SK-N-SH (cell line): ENCODE results near the gene RABIF. TPM values are rescaled to one million over a fixed set of nuclear protein-coding genes. Genes with fewer than 3 reads are reported as not detected.

Experiments used
- CTCF ChIA-PET: fragments of 300-600, 350-600 bp; formaldehyde crosslinking; extraction: SDS; loops from one replicate; lab custom pipeline; 2021; lab: Yijun Ruan, JAX
- POLR2A ChIA-PET: fragments of 350-600 bp; sonication (Branson Sonifier 250); formaldehyde crosslinking; extraction: SDS; loops from one replicate; lab custom pipeline; 2020; ENCODE audit warnings: antibody characterized with exemption, inconsistent platforms; lab: Yijun Ruan, JAX
- DNase-seq: peaks from one replicate; pipeline ENCODE4 v3.0.0; 2012
- H2AFZ ChIP-seq: fragments of 200-600 bp; sonication (generic); 2 replicates; pipeline ENCODE4 v1.8.1; 2016; ENCODE audit warnings: antibody characterized with exemption, mild to moderate bottlenecking, low read depth
- H3F3A ChIP-seq: fragments of 200-600 bp; sonication (generic); replicated peaks from 2 replicates; pipeline ENCODE3; 2016; ENCODE audit warnings: antibody characterized with exemption, mild to moderate bottlenecking; ENCODE audit not compliant: insufficient read depth
- H3K27ac ChIP-seq, 2 experiments: fragments of 200-500 bp in 1 of 2; fragments of 200-600 bp in 1 of 2; sonication (Bioruptor generic) in 1 of 2; sonication (generic), shearing (Covaris generic) in 1 of 2; 2 replicates each; pipeline versions ENCODE4 v1.5.1 to v1.6.1; 2014 to 2016; ENCODE audit warnings: low read depth in 2 of 2, inconsistent platforms in 1 of 2, low read length in 1 of 2, mild to moderate bottlenecking in 1 of 2, mixed read lengths in 1 of 2
- H3K27me3 ChIP-seq: fragments of 200-600 bp; sonication (generic), shearing (Covaris generic); 2 replicates; pipeline ENCODE4 v1.6.1; 2016; ENCODE audit warnings: mixed run types; ENCODE audit not compliant: insufficient read depth
- H3K36me3 ChIP-seq, 2 experiments: fragments of 200-500 bp in 1 of 2; fragments of 200-600 bp in 1 of 2; sonication (Bioruptor generic) in 1 of 2; sonication (generic) in 1 of 2; replicated peaks in 1 of 2; 2 replicates each; pipeline versions ENCODE3 to v1.5.1; 2014 to 2016; ENCODE audit warnings: low read length in 1 of 2, mild to moderate bottlenecking in 1 of 2; ENCODE audit not compliant: insufficient read depth in 2 of 2, control insufficient read depth in 1 of 2
- H3K4me1 ChIP-seq, 2 experiments: fragments of 200-500 bp in 1 of 2; fragments of 200-600 bp in 1 of 2; sonication (Bioruptor generic) in 1 of 2; sonication (generic), shearing (Covaris generic) in 1 of 2; 2 replicates each; pipeline versions ENCODE4 v1.5.1 to v1.6.1; 2014 to 2016; ENCODE audit warnings: low read depth in 1 of 2, low read length in 1 of 2, mixed run types in 1 of 2; ENCODE audit not compliant: insufficient read depth in 2 of 2, control insufficient read depth in 1 of 2
- H3K4me2 ChIP-seq: fragments of 200-600 bp; sonication (generic), shearing (Covaris generic); 2 replicates; pipeline ENCODE4 v1.6.1; 2017; ENCODE audit warnings: mixed run types
- H3K4me3 ChIP-seq, 2 experiments: fragments of 200-500 bp in 1 of 2; fragments of 200-600 bp in 1 of 2; sonication (Bioruptor generic) in 1 of 2; sonication (generic), shearing (Covaris generic) in 1 of 2; 2 replicates each; pipeline versions ENCODE4 v1.5.1 to v1.8.1; 2014 to 2016; ENCODE audit warnings: low read depth in 2 of 2, inconsistent platforms in 1 of 2, low read length in 1 of 2, mild to moderate bottlenecking in 1 of 2, mixed read lengths in 1 of 2, moderate library complexity in 1 of 2
- H3K79me2 ChIP-seq: fragments of 200-600 bp; sonication (generic); 2 replicates; pipeline ENCODE4 v1.8.1; 2017; ENCODE audit warnings: mild to moderate bottlenecking; ENCODE audit not compliant: insufficient read depth
- H3K9ac ChIP-seq: fragments of 200-600 bp; sonication (generic); 2 replicates; pipeline ENCODE4 v1.6.1; 2017; ENCODE audit warnings: mixed run types
- H3K9me2 ChIP-seq: fragments of 200-600 bp; sonication (generic); 2 replicates; pipeline ENCODE4 v1.6.1; 2017; ENCODE audit warnings: mixed run types
- H3K9me3 ChIP-seq: fragments of 200-600 bp; sonication (generic); 2 replicates; pipeline ENCODE4 v1.6.1; 2017; ENCODE audit warnings: mixed run types, mild to moderate bottlenecking, moderate library complexity
- H4K20me1 ChIP-seq: fragments of 200-600 bp; sonication (generic); 2 replicates; pipeline ENCODE4 v1.6.1; 2017; ENCODE audit warnings: mild to moderate bottlenecking, mixed run types; ENCODE audit not compliant: insufficient read depth
- CHD2 ChIP-seq: fragments of 150-350 bp; IDR thresholded peaks from 2 replicates; pipeline ENCODE4 v1.6.1; 2018; ENCODE audit warnings: low read length; ENCODE audit not compliant: partially characterized antibody
- EZH2phosphoT487 ChIP-seq: fragments of 200-600 bp; sonication (generic); IDR thresholded peaks from 2 replicates; pipeline ENCODE4 v1.6.1; 2017; ENCODE audit warnings: low read depth, mixed run types, mild to moderate bottlenecking, antibody characterized with exemption, moderate library complexity, borderline replicate concordance
- FOXM1 ChIP-seq: IDR thresholded peaks from 2 replicates; pipeline ENCODE4 v1.4.0; 2012; ENCODE audit warnings: low read depth, mild to moderate bottlenecking
- GABPA ChIP-seq: IDR thresholded peaks from 2 replicates; pipeline ENCODE4 v1.4.0; 2012; ENCODE audit warnings: low read depth, mild to moderate bottlenecking
- GATA2 ChIP-seq: sonication (generic); formaldehyde crosslinking; IDR thresholded peaks from 2 replicates; pipeline ENCODE4 v1.5.0; 2020; ENCODE audit warnings: mild to moderate bottlenecking, missing genetic modification reagents
- MXI1 ChIP-seq: IDR thresholded peaks from 2 replicates; pipeline ENCODE4 v1.6.1; 2012; ENCODE audit warnings: mild to moderate bottlenecking, low read depth, low read length, improper control_type of control experiment
- POLR2AphosphoS5 ChIP-seq: IDR thresholded peaks from 2 replicates; pipeline ENCODE4 v1.6.1; 2012; ENCODE audit warnings: low read depth, low read length
- RAD21 ChIP-seq: IDR thresholded peaks from 2 replicates; pipeline ENCODE4 v1.6.1; 2012; ENCODE audit warnings: mild to moderate bottlenecking, low read length
- RFX5 ChIP-seq: IDR thresholded peaks from 2 replicates; pipeline ENCODE4 v1.6.1; 2012; ENCODE audit warnings: mild to moderate bottlenecking, improper control_type of control experiment, low read length
- SIN3A ChIP-seq: IDR thresholded peaks from 2 replicates; pipeline ENCODE4 v1.6.1; 2012; ENCODE audit warnings: low read depth, mild to moderate bottlenecking, low read length, moderate library complexity, borderline replicate concordance
- TAF1 ChIP-seq: IDR thresholded peaks from 2 replicates; pipeline ENCODE4 v1.6.1; 2012; ENCODE audit warnings: low read depth, mild to moderate bottlenecking, low read length, moderate library complexity, borderline replicate concordance
- TEAD4 ChIP-seq: IDR thresholded peaks from 2 replicates; pipeline ENCODE4 v1.4.0; 2012; ENCODE audit warnings: mild to moderate bottlenecking, borderline replicate concordance; ENCODE audit not compliant: insufficient read depth
- WGBS: methylation state at CpG from one replicate; pipeline ENCODE4 v1.1.6; 2017; ENCODE audit warnings: low lambda C conversion rate; 5-methylcytosine and 5-hydroxymethylcytosine counted together
- polyA plus RNA-seq, 3 experiments: library from polyadenylated mRNA; depleted of rRNA; stranded (reverse); fragments of >200 nt; gene quantifications; 2 replicates each; pipeline ENCODE4 v1.2.3, GENCODE V29; 2012
- TF ChIP-seq, protein P1 (sequence below): fragments of 200-600 bp; sonication (generic); IDR thresholded peaks from 2 replicates; pipeline ENCODE4 v1.6.1; 2017; ENCODE audit warnings: antibody characterized with exemption, mild to moderate bottlenecking, moderate library complexity
- TF ChIP-seq, protein P2 (sequence below): IDR thresholded peaks from 2 replicates; pipeline ENCODE4 v1.4.0; 2012; ENCODE audit warnings: low read depth
- TF ChIP-seq, protein P3 (sequence below): IDR thresholded peaks from 2 replicates; pipeline ENCODE4 v1.4.0; 2012; ENCODE audit warnings: low read depth, borderline replicate concordance

Gene RABIF
- polyA plus RNA-seq, 1 of the 3 experiments (the other 2 are of a cell fraction), result 10.7 TPM

DNA sequence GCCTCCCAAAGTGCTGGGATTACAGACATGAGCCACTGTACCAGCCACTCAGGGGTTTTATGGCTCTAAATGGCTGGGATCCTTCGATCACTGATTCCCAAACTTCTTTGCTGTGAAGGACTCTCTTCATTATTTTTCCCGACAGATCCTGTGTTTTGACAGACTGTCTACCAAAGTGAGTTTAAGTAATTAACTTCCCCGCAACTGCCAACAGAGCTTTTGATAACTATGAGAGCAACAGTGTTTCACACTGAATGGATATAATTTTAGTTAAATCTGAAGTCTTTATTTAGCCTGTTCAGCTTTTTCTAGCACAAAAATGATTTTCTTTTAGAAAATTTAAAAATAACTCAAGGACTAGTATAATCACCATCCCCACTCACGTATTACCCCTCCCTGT, 12.6 kb upstream of the RABIF start:
- no peak overlapping the region for H2AFZ ChIP-seq
- H3K9ac ChIP-seq, result no peak overlapping the region
- no peaks in the 10 kb centered on the region for H3K27me3 ChIP-seq
- H3K4me2 ChIP-seq, result no peak overlapping the region
- ChIA-PET CTCF (interaction anchor here (1.2 kb wide), 1 partner anchor 13 kb away, joined by 3 read pairs; the partner anchor contains the start of gene RABIF), POLR2A (no interaction called here)
- no peaks in the 10 kb centered on the region for H3K4me1 ChIP-seq
- H3K27ac ChIP-seq, result no peak overlapping the region
- no peaks in the 10 kb centered on the region for H3K9me3 ChIP-seq
- no peak for DNase-seq
- peaks cover 27 to 39% of the 10 kb centered on the region in 2 experiments for H3K36me3 ChIP-seq
- no peak for TF ChIP-seq FOXM1
- no peak for TF ChIP-seq TAF1
- TF ChIP-seq POLR2AphosphoS5, result no peak
- TF ChIP-seq CHD2, result no peak
- H3K79me2 ChIP-seq, result no peaks in the 10 kb centered on the region
- no peaks in the 10 kb centered on the region for H3F3A ChIP-seq
- no peaks in the 10 kb centered on the region for H4K20me1 ChIP-seq
- WGBS, result 93% methylated on average over 4 of the region's 4 CpGs
- no peak overlapping the region for H3K4me3 ChIP-seq
- H3K9me2 ChIP-seq, result no peaks in the 10 kb centered on the region

DNA sequence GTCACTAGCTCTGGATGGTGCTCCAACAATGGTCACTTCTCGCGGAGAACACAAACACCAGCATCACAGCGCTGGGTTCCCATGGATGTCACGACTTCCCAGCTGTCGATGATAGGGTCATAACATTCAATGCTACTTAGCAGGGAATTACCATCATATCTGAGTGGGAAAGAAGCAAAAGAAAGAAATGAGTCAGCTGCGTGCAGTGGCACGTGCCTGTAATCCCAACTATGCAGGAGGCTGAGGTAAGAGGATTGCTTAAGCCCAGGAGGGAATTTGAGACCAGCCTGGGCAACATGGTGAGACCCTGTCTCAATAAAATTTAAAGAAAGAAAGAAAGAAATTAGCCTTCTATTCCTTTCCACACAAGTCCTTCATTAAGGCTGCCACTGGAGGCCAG, 3.6 kb upstream of the RABIF start:
- Histone ChIP-seq H3K9me3 (no peaks in the 10 kb centered on the region), H3K27me3 (no peaks in the 10 kb centered on the region), H2AFZ (no peak overlapping the region), H3K27ac (no peak overlapping the region), H3K4me3 (no peak overlapping the region), H3K9me2 (no peaks in the 10 kb centered on the region), H3F3A (peaks cover 40% of the 10 kb centered on the region), H3K4me2 (no peak overlapping the region), H3K9ac (no peak overlapping the region), H3K4me1 (peaks cover 0 to 8% of the 10 kb centered on the region in 2 experiments; a peak in 2 of 4 replicates), H3K36me3 (peaks cover 34 to 64% of the 10 kb centered on the region in 2 experiments)
- DNase-seq, result no peak
- POLR2A ChIA-PET, result no interaction called here
- CTCF ChIA-PET, result no interaction called here
- TF ChIP-seq, protein P1, sequence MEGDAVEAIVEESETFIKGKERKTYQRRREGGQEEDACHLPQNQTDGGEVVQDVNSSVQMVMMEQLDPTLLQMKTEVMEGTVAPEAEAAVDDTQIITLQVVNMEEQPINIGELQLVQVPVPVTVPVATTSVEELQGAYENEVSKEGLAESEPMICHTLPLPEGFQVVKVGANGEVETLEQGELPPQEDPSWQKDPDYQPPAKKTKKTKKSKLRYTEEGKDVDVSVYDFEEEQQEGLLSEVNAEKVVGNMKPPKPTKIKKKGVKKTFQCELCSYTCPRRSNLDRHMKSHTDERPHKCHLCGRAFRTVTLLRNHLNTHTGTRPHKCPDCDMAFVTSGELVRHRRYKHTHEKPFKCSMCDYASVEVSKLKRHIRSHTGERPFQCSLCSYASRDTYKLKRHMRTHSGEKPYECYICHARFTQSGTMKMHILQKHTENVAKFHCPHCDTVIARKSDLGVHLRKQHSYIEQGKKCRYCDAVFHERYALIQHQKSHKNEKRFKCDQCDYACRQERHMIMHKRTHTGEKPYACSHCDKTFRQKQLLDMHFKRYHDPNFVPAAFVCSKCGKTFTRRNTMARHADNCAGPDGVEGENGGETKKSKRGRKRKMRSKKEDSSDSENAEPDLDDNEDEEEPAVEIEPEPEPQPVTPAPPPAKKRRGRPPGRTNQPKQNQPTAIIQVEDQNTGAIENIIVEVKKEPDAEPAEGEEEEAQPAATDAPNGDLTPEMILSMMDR, result no peak
- TF ChIP-seq, protein P2, sequence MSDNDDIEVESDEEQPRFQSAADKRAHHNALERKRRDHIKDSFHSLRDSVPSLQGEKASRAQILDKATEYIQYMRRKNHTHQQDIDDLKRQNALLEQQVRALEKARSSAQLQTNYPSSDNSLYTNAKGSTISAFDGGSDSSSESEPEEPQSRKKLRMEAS, result no peak
- no peak for TF ChIP-seq POLR2AphosphoS5
- TF ChIP-seq TEAD4, result no peak
- no peak for TF ChIP-seq GABPA
- TF ChIP-seq RAD21, result no peak
- no peak for TF ChIP-seq GATA2 (CRISPR knock-in tag)
- TF ChIP-seq, protein P3, sequence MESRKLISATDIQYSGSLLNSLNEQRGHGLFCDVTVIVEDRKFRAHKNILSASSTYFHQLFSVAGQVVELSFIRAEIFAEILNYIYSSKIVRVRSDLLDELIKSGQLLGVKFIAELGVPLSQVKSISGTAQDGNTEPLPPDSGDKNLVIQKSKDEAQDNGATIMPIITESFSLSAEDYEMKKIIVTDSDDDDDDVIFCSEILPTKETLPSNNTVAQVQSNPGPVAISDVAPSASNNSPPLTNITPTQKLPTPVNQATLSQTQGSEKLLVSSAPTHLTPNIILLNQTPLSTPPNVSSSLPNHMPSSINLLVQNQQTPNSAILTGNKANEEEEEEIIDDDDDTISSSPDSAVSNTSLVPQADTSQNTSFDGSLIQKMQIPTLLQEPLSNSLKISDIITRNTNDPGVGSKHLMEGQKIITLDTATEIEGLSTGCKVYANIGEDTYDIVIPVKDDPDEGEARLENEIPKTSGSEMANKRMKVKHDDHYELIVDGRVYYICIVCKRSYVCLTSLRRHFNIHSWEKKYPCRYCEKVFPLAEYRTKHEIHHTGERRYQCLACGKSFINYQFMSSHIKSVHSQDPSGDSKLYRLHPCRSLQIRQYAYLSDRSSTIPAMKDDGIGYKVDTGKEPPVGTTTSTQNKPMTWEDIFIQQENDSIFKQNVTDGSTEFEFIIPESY, result no peak
- TF ChIP-seq SIN3A, result no peak
- no peak for TF ChIP-seq RFX5
- no peak for TF ChIP-seq EZH2phosphoT487
- TF ChIP-seq MXI1, result no peak
- TF ChIP-seq, all 33 proteins: peak for 0
- Histone ChIP-seq H3K79me2 (peaks cover 7% of the 10 kb centered on the region; the same call in 1 of the 2 replicates), H4K20me1 (no peaks in the 10 kb centered on the region)
- WGBS, result 95% methylated on average over 7 of the region's 7 CpGs
